GM12878 (cell line): ENCODE measurements around the gene EFCAB10. TPM values are rescaled to one million over a fixed set of nuclear protein-coding genes. Genes with fewer than 3 reads are reported as not detected.

Source experiments
- ETV6 ChIP-seq, 2 experiments: fragments of 450-650 bp in 1 of 2; IDR thresholded peaks in 1 of 2; conservative IDR thresholded peaks in 1 of 2; 2 replicates each; pipeline ENCODE4 v1.6.1; 2014; ENCODE audit warnings: antibody characterized with exemption in 1 of 2, borderline replicate concordance in 1 of 2, low read depth in 1 of 2, mild to moderate bottlenecking in 1 of 2, moderate library complexity in 1 of 2
- GATAD2B ChIP-seq: fragments of 450-650 bp; conservative IDR thresholded peaks from 2 replicates; pipeline ENCODE4 v1.6.1; 2017; ENCODE audit warnings: low read depth, mild to moderate bottlenecking, moderate library complexity
- HSF1 ChIP-seq: fragments of 150-350 bp; IDR thresholded peaks from 2 replicates; pipeline ENCODE4 v1.6.1; 2014; ENCODE audit warnings: mild to moderate bottlenecking, low read depth, low read length
- STAT1 ChIP-seq: fragments of 450-650 bp; conservative IDR thresholded peaks from 2 replicates; pipeline ENCODE4 v1.6.1; 2014; ENCODE audit warnings: antibody characterized with exemption, mild to moderate bottlenecking
- USF1 ChIP-seq: IDR thresholded peaks from 2 replicates; pipeline ENCODE4 v1.6.1; 2011; ENCODE audit warnings: borderline replicate concordance, low read depth, mild to moderate bottlenecking, moderate library complexity, mixed read lengths, low read length; ENCODE audit not compliant: insufficient read depth; ENCODE audit errors: extremely low read length
- ZNF207 ChIP-seq: fragments of 450-650 bp; IDR thresholded peaks from 2 replicates; pipeline ENCODE4 v1.6.1; 2014; ENCODE audit warnings: antibody characterized with exemption, mild to moderate bottlenecking, borderline replicate concordance
- polyA plus RNA-seq, 11 experiments: library from polyadenylated mRNA; depleted of rRNA in 4 of 11; unstranded in 6 of 11; stranded (reverse) in 5 of 11; fragments of >200 nt; fragmentation: Nextera tagmentation in 4 of 11; fragmentation: Illumina TruSeq in 1 of 11; extraction: Ambion mirVana in 4 of 11; extraction: Trizol in 1 of 11; gene quantifications; 1 replicate in 1 of 11; 2 replicates in 10 of 11; pipeline versions ENCODE4 v1.2.1 to v1.2.3, GENCODE V29; 2011 to 2016; ENCODE audit warnings: inconsistent platforms in 2 of 11, missing spikeins in 2 of 11, low read depth in 1 of 11
- total RNA-seq, 4 experiments: library from RNA; depleted of rRNA in 3 of 4; stranded (reverse); fragments of >200 nt in 3 of 4; fragmentation: Illumina TruSeq in 1 of 4; extraction: Trizol in 1 of 4; gene quantifications; 2 replicates each; pipeline versions ENCODE4 v1.2.1 to v1.2.3, GENCODE V29; 2013 to 2021
- TF ChIP-seq, protein P1 (sequence below): IDR thresholded peaks from 2 replicates; pipeline ENCODE4 v1.6.1; 2012; ENCODE audit warnings: mild to moderate bottlenecking, low read depth, low read length
- TF ChIP-seq, protein P2 (sequence below): fragments of 450-650 bp; IDR thresholded peaks from 2 replicates; pipeline ENCODE4 v1.6.1; 2016; ENCODE audit warnings: mild to moderate bottlenecking
- TF ChIP-seq, protein P3 (sequence below): fragments of 450-650 bp; IDR thresholded peaks from 2 replicates; pipeline ENCODE4 v1.6.1; 2017; ENCODE audit warnings: mild to moderate bottlenecking, moderate library complexity
- TF ChIP-seq, protein P4 (sequence below): IDR thresholded peaks from 2 replicates; pipeline ENCODE4 v1.6.1; 2012; ENCODE audit warnings: improper control_type of control experiment, low read depth, low read length; ENCODE audit not compliant: insufficient replicate concordance

EFCAB10 gene
- total and polyA plus RNA-seq, 10 of the 15 experiments (the other 5 are each of a cell fraction or from before 2014, with no cell fraction given) = 0.38 to 1.0 (median 0.54) TPM; not detected in 6

GRCh38 chr7:105589356-105590077 lies 8.2 kb upstream of the EFCAB10 start (continued):
- TF ChIP-seq, protein P1, sequence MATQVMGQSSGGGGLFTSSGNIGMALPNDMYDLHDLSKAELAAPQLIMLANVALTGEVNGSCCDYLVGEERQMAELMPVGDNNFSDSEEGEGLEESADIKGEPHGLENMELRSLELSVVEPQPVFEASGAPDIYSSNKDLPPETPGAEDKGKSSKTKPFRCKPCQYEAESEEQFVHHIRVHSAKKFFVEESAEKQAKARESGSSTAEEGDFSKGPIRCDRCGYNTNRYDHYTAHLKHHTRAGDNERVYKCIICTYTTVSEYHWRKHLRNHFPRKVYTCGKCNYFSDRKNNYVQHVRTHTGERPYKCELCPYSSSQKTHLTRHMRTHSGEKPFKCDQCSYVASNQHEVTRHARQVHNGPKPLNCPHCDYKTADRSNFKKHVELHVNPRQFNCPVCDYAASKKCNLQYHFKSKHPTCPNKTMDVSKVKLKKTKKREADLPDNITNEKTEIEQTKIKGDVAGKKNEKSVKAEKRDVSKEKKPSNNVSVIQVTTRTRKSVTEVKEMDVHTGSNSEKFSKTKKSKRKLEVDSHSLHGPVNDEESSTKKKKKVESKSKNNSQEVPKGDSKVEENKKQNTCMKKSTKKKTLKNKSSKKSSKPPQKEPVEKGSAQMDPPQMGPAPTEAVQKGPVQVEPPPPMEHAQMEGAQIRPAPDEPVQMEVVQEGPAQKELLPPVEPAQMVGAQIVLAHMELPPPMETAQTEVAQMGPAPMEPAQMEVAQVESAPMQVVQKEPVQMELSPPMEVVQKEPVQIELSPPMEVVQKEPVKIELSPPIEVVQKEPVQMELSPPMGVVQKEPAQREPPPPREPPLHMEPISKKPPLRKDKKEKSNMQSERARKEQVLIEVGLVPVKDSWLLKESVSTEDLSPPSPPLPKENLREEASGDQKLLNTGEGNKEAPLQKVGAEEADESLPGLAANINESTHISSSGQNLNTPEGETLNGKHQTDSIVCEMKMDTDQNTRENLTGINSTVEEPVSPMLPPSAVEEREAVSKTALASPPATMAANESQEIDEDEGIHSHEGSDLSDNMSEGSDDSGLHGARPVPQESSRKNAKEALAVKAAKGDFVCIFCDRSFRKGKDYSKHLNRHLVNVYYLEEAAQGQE = no peak
- TF ChIP-seq, protein P2, sequence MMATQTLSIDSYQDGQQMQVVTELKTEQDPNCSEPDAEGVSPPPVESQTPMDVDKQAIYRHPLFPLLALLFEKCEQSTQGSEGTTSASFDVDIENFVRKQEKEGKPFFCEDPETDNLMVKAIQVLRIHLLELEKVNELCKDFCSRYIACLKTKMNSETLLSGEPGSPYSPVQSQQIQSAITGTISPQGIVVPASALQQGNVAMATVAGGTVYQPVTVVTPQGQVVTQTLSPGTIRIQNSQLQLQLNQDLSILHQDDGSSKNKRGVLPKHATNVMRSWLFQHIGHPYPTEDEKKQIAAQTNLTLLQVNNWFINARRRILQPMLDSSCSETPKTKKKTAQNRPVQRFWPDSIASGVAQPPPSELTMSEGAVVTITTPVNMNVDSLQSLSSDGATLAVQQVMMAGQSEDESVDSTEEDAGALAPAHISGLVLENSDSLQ = no peak
- 0 out of 2 replicates have a peak, but pooled peaks have one; percentile 53 for TF ChIP-seq ZNF207
- no peak for TF ChIP-seq ETV6 (conservative IDR thresholded peaks at IDR 0.05 in 1 of 2, IDR thresholded peaks at IDR 0.05 in 1 of 2; ENCODE audit: borderline replicate concordance in 1 of 2, low read depth in 1 of 2)
- TF ChIP-seq GATAD2B = no peak
- TF ChIP-seq USF1 = no peak
- TF ChIP-seq, protein P3, sequence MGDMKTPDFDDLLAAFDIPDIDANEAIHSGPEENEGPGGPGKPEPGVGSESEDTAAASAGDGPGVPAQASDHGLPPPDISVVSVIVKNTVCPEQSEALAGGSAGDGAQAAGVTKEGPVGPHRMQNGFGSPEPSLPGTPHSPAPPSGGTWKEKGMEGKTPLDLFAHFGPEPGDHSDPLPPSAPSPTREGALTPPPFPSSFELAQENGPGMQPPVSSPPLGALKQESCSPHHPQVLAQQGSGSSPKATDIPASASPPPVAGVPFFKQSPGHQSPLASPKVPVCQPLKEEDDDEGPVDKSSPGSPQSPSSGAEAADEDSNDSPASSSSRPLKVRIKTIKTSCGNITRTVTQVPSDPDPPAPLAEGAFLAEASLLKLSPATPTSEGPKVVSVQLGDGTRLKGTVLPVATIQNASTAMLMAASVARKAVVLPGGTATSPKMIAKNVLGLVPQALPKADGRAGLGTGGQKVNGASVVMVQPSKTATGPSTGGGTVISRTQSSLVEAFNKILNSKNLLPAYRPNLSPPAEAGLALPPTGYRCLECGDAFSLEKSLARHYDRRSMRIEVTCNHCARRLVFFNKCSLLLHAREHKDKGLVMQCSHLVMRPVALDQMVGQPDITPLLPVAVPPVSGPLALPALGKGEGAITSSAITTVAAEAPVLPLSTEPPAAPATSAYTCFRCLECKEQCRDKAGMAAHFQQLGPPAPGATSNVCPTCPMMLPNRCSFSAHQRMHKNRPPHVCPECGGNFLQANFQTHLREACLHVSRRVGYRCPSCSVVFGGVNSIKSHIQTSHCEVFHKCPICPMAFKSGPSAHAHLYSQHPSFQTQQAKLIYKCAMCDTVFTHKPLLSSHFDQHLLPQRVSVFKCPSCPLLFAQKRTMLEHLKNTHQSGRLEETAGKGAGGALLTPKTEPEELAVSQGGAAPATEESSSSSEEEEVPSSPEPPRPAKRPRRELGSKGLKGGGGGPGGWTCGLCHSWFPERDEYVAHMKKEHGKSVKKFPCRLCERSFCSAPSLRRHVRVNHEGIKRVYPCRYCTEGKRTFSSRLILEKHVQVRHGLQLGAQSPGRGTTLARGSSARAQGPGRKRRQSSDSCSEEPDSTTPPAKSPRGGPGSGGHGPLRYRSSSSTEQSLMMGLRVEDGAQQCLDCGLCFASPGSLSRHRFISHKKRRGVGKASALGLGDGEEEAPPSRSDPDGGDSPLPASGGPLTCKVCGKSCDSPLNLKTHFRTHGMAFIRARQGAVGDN = no peak
- TF ChIP-seq, protein P4, sequence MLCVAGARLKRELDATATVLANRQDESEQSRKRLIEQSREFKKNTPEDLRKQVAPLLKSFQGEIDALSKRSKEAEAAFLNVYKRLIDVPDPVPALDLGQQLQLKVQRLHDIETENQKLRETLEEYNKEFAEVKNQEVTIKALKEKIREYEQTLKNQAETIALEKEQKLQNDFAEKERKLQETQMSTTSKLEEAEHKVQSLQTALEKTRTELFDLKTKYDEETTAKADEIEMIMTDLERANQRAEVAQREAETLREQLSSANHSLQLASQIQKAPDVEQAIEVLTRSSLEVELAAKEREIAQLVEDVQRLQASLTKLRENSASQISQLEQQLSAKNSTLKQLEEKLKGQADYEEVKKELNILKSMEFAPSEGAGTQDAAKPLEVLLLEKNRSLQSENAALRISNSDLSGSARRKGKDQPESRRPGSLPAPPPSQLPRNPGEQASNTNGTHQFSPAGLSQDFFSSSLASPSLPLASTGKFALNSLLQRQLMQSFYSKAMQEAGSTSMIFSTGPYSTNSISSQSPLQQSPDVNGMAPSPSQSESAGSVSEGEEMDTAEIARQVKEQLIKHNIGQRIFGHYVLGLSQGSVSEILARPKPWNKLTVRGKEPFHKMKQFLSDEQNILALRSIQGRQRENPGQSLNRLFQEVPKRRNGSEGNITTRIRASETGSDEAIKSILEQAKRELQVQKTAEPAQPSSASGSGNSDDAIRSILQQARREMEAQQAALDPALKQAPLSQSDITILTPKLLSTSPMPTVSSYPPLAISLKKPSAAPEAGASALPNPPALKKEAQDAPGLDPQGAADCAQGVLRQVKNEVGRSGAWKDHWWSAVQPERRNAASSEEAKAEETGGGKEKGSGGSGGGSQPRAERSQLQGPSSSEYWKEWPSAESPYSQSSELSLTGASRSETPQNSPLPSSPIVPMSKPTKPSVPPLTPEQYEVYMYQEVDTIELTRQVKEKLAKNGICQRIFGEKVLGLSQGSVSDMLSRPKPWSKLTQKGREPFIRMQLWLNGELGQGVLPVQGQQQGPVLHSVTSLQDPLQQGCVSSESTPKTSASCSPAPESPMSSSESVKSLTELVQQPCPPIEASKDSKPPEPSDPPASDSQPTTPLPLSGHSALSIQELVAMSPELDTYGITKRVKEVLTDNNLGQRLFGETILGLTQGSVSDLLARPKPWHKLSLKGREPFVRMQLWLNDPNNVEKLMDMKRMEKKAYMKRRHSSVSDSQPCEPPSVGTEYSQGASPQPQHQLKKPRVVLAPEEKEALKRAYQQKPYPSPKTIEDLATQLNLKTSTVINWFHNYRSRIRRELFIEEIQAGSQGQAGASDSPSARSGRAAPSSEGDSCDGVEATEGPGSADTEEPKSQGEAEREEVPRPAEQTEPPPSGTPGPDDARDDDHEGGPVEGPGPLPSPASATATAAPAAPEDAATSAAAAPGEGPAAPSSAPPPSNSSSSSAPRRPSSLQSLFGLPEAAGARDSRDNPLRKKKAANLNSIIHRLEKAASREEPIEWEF = no peak
- TF ChIP-seq HSF1 = no peak
- TF ChIP-seq STAT1 = no peak
